Bronchial epithelial cell (primary cell): ENCODE results near the gene RUNX2. TPM values are rescaled to one million over a fixed set of nuclear protein-coding genes. Genes with fewer than 3 reads are reported as not detected.
A peak's percentile ranks its signal among the peaks of the same experiment; 100 is the strongest.

Experiments used
- DNase-seq: peaks from one replicate; pipeline ENCODE4 v3.0.0-alpha.2; 2010; ENCODE audit warnings: low read depth
- FAIRE-seq: peaks from 2 replicates; lab custom pipeline; 2011; peaks lifted over from hg19 to GRCh38; lab: Jason Lieb, UNC
- H3K27me3 ChIP-seq: 2 replicates; pipeline ENCODE4 v1.5.1; 2011; ENCODE audit warnings: low read length; ENCODE audit not compliant: control insufficient read depth, insufficient read depth
- H3K36me3 ChIP-seq: 2 replicates; pipeline ENCODE4 v1.5.1; 2011; ENCODE audit warnings: low read length; ENCODE audit not compliant: control insufficient read depth, insufficient read depth
- H3K4me3 ChIP-seq: 2 replicates; pipeline ENCODE4 v1.5.1; 2011; ENCODE audit warnings: mild to moderate bottlenecking, low read depth, low read length, control low read depth
- CTCF ChIP-seq: IDR thresholded peaks from 2 replicates; pipeline ENCODE4 v1.5.1; 2011; ENCODE audit warnings: mild to moderate bottlenecking, moderate library complexity, low read length, control low read depth, inconsistent platforms; ENCODE audit not compliant: insufficient read depth, severe bottlenecking
- total RNA-seq: library from RNA; depleted of rRNA; stranded (reverse); fragments of >200 nt; gene quantifications from 2 replicates; pipeline ENCODE4 v1.2.1, GENCODE V29; 2014

The RUNX2 gene
- total RNA-seq, 1 donor from 2014 or later = 0.79 TPM

- DNase-seq = no peak
- FAIRE-seq = peak; percentile 68
- H3K4me3 ChIP-seq = no peak overlapping the region
- no peaks in the 10 kb centered on the region for H3K27me3 ChIP-seq
- H3K36me3 ChIP-seq = no peaks in the 10 kb centered on the region
- TF ChIP-seq CTCF = no peak
Measured at GRCh38 chr6:45653117-45653883, 325.2 kb downstream of the RUNX2 start.

GRCh38 chr6:45654673-45655072 is 326.5 kb downstream of the RUNX2 start:
- no peak for FAIRE-seq
- no peak for DNase-seq
- Histone ChIP-seq H3K4me3 (no peak overlapping the region), H3K27me3 (no peaks in the 10 kb centered on the region), H3K36me3 (no peaks in the 10 kb centered on the region)
- no peak for TF ChIP-seq CTCF

- H3K27me3 ChIP-seq = no peaks in the 10 kb centered on the region
- H3K36me3 ChIP-seq = no peaks in the 10 kb centered on the region
- FAIRE-seq (no peak), DNase-seq (peak; percentile 99)
- H3K4me3 ChIP-seq = no peak overlapping the region
- no peak for TF ChIP-seq CTCF
Measured at GRCh38 chr6:45655745-45656476, 327.8 kb downstream of the RUNX2 start.

- no peak for DNase-seq
Measured at GRCh38 chr6:45657226-45657625, 329.1 kb downstream of the RUNX2 start.

GRCh38 chr6:45658400-45658799 is 330.3 kb downstream of the RUNX2 start:
- Histone ChIP-seq H3K36me3 (no peaks in the 10 kb centered on the region), H3K4me3 (no peak overlapping the region), H3K27me3 (no peaks in the 10 kb centered on the region)
- TF ChIP-seq CTCF = no peak
- DNase-seq (no peak), FAIRE-seq (no peak)

More at GRCh38 chr6:45657226-45657625, 329.1 kb downstream of the RUNX2 start:
- no peak for TF ChIP-seq CTCF
- no peak for FAIRE-seq
- no peaks in the 10 kb centered on the region for H3K27me3 ChIP-seq
- no peaks in the 10 kb centered on the region for H3K36me3 ChIP-seq
- H3K4me3 ChIP-seq = no peak overlapping the region
